Memory B cell (primary cell): ENCODE data around the gene HEXB.
A peak's percentile ranks its signal among the peaks of the same experiment; 100 is the strongest.

Source experiments
- ATAC-seq: fragments of 150-1000 bp; cut with Tn5 transposase; 2 replicates; pipeline ENCODE4 v1.10.0; 2021; ENCODE audit warnings: low read depth, mild to moderate bottlenecking, moderate library complexity
- DNase-seq, 2 donors: peaks; one replicate each; pipeline ENCODE4 v3.0.0; 2022; ENCODE audit warnings: low spot score in 2 of 2
- H3K27ac Mint-ChIP-seq: one replicate; pipeline ENCODE4 v1.8.0; 2022; ENCODE audit warnings: mild to moderate bottlenecking, moderate library complexity, mixed read lengths
- H3K27me3 Mint-ChIP-seq: one replicate; pipeline ENCODE4 v1.8.0; 2022; ENCODE audit warnings: mixed read lengths
- H3K36me3 Mint-ChIP-seq: one replicate; pipeline ENCODE4 v1.8.0; 2022; ENCODE audit warnings: mild to moderate bottlenecking, mixed read lengths
- H3K4me1 Mint-ChIP-seq: one replicate; pipeline ENCODE4 v1.8.0; 2022; ENCODE audit warnings: mixed read lengths
- H3K4me3 Mint-ChIP-seq: one replicate; pipeline ENCODE4 v1.8.0; 2022; ENCODE audit warnings: mild to moderate bottlenecking, moderate library complexity, mixed read lengths
- H3K9me3 Mint-ChIP-seq: one replicate; pipeline ENCODE4 v1.8.0; 2022; ENCODE audit warnings: mixed read lengths

HEXB gene

DNA sequence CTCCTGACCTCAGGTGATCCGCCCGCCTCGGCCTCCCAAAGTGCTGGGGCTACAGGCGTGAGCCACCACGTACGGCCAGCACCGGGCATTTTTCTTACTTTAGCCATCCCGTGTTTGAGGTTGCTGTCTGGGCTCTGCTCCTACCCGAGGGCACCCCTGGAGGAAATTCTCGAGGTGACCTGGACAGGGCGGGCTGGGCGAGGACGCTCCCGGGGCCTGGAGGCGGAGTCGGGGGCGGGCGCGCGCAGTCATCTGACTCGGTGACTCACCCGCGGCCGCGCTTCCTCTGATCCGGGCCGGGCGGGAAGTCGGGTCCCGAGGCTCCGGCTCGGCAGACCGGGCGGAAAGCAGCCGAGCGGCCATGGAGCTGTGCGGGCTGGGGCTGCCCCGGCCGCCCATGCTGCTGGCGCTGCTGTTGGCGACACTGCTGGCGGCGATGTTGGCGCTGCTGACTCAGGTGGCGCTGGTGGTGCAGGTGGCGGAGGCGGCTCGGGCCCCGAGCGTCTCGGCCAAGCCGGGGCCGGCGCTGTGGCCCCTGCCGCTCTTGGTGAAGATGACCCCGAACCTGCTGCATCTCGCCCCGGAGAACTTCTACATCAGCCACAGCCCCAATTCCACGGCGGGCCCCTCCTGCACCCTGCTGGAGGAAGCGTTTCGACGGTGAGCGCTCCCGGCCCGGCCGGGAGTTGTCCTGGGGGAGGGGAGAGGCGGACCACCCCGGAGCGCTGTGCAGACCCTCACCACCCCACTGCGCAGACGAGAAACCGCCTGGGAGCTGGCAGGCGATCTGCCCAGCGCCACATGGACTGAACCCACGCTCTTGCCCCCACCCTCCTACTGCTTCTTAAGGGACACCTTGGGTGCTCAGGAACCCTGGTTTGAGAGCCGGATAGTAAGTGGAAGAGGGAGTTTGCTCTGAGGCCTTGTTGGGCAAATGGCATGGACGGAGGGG, at the start of gene HEXB:
TSS of gene HEXB (plus strand) at position 334 of the 952 bp plus-strand sequence. CDS start at position 362, 28 bp downstream.
- Mint-ChIP-seq H3K36me3 (peaks cover 7% of the 10 kb centered on the region), H3K27me3 (no peaks in the 10 kb centered on the region), H3K4me1 (peaks cover 21% of the 10 kb centered on the region), H3K4me3 (peak within 1 kb of the TSS; percentile 83), H3K9me3 (no peaks in the 10 kb centered on the region), H3K27ac (peak within 1 kb of the TSS; percentile 59)
- peak; percentile 71 for ATAC-seq
- peak; percentile 58 to 62 for DNase-seq

DNA sequence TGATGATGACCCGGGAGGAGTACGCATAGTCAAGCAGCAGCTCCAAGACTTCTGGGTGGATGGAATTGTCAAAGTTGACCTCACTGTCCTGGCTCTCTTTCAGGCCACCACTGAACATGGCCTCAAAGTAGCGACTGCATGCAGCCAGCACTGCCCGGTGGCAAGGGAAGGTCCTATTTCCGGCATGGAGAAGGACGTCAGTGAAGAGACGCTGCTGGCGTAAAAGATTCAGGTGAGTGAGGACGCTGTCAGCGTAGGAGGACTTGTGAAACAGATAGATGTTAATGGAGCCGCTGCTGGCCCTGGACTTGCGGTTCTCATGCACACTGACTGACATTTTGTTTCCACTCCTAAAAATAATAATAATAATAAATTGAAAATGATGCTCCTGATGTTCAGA, 48.9 kb upstream of the HEXB start:
- ATAC-seq, result no peak
- Mint-ChIP-seq H3K4me1 (peaks cover 32% of the 10 kb centered on the region), H3K4me3 (no peak overlapping the region), H3K27ac (no peak overlapping the region), H3K36me3 (peaks cover 6% of the 10 kb centered on the region), H3K27me3 (no peaks in the 10 kb centered on the region), H3K9me3 (no peaks in the 10 kb centered on the region)
- DNase-seq, result no peak

DNA sequence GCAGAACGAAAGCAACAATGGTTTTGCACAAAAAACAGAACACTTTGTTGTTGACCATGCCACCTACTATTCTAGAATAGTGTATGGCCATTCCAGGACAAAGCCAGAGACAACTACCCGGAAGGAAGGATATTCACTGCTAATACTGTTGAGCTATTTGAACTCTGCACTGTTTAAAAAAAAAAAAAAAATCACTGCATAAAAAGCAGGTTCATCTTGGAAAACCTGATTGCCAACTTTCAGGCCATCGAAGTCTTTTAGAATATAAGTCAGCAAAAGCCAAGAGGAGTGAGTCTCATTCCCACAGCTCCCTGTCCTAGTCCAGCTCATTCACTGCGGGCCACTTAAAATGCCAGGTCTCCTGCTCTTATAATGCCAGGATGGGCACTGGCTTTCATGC, 48.5 kb upstream of the HEXB start:
- no peaks in the 10 kb centered on the region for H3K27me3 Mint-ChIP-seq
- H3K27ac Mint-ChIP-seq, result no peak overlapping the region
- H3K36me3 Mint-ChIP-seq, result peaks cover 6% of the 10 kb centered on the region
- no peak for DNase-seq
- H3K4me3 Mint-ChIP-seq, result no peak overlapping the region
- peaks cover 32% of the 10 kb centered on the region for H3K4me1 Mint-ChIP-seq
- no peaks in the 10 kb centered on the region for H3K9me3 Mint-ChIP-seq
- no peak for ATAC-seq

DNA sequence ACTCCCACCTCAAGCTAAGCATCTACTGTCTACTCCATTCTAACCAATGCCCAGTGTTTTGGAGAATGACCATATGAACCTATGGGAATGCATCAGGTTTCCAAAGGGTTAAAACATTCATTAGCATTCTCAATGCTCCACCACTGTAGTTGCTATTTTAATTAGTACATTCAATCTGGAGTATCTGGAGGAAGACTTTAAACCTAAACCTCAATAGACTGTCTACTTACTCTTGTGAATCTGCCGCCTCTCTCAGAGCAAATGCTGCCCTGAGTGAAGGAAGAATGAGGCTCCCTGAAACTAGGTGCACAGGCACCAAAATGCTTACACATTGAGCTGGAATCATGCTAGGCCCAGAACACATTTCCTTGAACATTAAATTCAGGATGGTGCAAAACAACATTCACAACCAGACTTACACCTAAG, 46.5 kb upstream of the HEXB start:
- H3K36me3 Mint-ChIP-seq, result peaks cover 6% of the 10 kb centered on the region
- no peak for ATAC-seq
- H3K27me3 Mint-ChIP-seq, result no peaks in the 10 kb centered on the region
- no peaks in the 10 kb centered on the region for H3K9me3 Mint-ChIP-seq
- no peak for DNase-seq
- H3K4me1 Mint-ChIP-seq, result peaks cover 27% of the 10 kb centered on the region
- no peak overlapping the region for H3K27ac Mint-ChIP-seq
- H3K4me3 Mint-ChIP-seq, result peak overlapping the region; percentile 97

DNA sequence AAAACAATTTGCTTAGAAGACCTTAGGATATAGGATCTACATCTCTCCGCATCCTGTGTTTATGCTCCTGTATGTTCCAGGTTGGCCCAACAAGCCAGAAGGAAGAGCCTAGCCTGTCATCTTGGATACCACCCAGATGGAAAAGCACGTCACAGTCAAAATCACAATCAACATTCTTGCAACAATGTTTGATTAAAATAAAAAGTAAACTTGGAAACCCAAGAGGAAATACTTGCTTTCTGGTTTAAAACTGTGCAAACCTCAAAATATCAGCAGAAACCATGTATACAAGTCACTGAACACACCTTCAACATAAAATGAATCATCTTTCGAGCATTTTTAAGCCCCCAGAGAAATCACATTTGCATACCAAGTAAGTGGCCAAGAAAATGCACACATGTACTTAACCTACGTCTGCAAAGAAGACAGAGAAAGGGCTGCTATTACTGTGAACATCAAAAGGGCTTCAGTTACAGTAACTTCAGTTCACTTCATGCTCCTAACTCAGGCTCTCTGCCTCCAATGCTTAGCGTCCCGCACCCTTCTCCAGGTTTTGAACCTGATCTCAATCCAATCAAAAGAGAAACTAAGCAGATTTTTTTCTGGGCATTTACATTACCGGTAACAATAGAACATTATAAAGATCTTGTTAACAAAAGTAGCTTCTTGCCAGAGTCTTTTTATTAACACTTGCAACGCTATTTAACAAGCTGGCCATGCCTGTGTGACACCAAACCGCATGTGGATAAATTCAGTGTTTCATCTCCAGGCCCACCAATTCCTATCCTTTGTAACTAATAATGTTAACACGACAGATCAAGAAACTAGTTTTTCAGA, 45.8 kb upstream of the HEXB start:
- Mint-ChIP-seq H3K36me3 (peaks cover 6% of the 10 kb centered on the region), H3K27me3 (no peaks in the 10 kb centered on the region), H3K9me3 (no peaks in the 10 kb centered on the region), H3K27ac (peak overlapping the region; percentile 69), H3K4me3 (peak overlapping the region; percentile 97), H3K4me1 (peaks cover 27% of the 10 kb centered on the region)
- DNase-seq (no peak), ATAC-seq (peak; percentile 4)

DNA sequence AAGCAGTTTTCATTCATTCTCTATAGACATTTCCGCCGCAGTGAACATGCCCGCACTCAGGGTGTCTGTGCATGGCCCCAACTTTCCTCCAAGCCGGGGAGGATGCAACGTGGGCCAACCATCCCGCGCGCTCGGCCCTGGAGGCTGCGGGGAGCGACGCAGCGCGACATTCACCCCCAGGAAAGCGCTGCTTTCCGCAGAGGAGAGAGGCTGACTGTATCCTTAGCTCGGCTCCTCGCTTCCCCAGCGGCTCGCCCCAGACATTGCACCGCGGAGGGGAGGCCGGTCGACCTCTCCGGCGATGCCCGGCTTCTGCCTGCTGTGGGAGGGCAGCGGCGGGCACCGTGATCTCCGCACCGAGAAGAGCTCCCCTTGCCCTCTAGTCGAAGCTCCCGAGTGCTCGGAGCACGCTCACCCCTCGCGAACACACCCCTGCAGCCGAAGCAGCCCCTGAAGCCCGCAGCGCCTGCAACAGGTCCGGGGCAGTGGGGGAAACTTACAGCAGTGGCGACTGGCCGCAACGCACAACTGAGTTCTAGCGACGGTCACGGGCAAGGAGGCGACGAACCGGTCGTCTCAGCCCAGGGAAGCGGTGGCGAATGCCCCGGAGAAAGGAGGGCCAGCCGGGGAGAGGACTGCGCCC, 45.1 kb upstream of the HEXB start:
- Mint-ChIP-seq H3K9me3 (no peaks in the 10 kb centered on the region), H3K4me3 (peak overlapping the region; percentile 97), H3K36me3 (peaks cover 6% of the 10 kb centered on the region), H3K4me1 (peaks cover 27% of the 10 kb centered on the region), H3K27ac (peak overlapping the region; percentile 69), H3K27me3 (no peaks in the 10 kb centered on the region)
- ATAC-seq, result peak; percentile 37
- peak; percentile 26 to 49 for DNase-seq

DNA sequence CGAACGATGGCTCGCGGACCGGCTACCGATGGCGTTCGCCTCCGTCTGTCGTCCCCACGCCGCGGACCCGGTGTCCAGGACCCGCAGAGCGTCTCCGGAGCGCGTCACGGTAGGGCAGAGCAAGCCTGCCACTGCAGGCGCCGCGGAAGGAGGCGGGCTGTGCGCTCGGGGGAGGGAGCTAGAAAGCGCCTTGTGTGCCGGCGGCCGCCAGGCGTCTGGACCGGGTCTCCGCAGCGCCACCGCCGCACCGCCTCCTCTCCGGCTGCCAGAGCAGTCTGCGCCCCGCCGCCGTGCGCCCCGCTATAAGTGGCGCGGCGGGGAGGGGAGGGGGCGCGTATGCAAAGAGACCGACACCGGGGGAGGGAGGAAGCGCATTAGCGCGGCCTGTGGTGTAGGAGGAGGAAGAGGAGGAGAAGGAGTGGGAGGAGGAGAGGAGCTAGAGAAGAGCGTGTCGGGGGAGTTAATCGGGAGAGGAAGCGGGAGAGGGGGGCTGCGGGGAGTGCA, 44.5 kb upstream of the HEXB start, which contains the start of gene ENC1:
TSS of gene ENC1 (minus strand) at position 279 of the 504 bp plus-strand sequence. CDS start 4,243 bp downstream, outside the sequence.
- peak within 1 kb of the TSS; percentile 97 for H3K4me3 Mint-ChIP-seq
- H3K4me1 Mint-ChIP-seq, result peaks cover 27% of the 10 kb centered on the region
- no peaks in the 10 kb centered on the region for H3K9me3 Mint-ChIP-seq
- DNase-seq (peak; percentile 77 to 79), ATAC-seq (peak; percentile 83)
- peaks cover 6% of the 10 kb centered on the region for H3K36me3 Mint-ChIP-seq
- H3K27ac Mint-ChIP-seq, result peak within 1 kb of the TSS; percentile 69
- H3K27me3 Mint-ChIP-seq, result no peaks in the 10 kb centered on the region

DNA sequence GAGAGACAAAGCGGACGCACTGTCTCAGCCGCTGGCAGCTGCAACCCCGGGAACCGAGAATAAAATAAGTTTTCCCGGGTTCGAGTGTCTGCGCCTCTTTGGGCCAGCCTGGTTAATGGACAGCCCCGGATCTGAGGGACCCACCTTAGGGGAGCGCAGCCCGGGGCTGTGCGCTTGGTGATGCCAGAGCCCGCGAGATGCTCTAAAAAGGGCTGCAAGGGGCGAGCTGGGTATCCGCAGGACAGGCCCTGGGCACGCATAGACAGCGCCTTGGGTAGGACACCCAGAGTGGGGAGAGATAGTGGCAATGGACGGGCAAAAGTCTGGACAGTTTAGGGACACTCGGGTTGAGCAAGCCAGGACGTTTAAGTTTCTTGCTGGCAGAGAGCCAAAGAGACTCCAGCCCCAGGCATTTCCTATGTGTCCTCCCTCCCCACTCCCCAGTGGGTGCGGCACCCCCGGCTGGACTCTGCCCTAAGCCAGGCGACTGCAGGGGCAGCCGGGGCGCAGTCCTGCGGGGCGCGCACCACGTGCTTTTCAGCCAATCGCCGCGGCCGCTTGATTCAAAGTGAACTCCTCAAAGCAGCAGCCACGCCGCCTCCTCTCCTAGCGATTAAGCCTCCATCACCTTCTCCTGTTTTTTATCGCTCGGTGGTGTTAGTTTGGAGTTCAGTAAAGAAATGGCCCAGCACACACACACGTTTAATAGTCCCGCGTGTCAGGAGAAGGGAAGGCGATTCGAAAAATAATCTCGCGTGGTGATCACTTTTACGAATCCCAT, 43.9 kb upstream of the HEXB start:
- H3K9me3 Mint-ChIP-seq, result no peaks in the 10 kb centered on the region
- ATAC-seq (peak; percentile 18), DNase-seq (peak in 1 of 2 donors; percentile 55)
- no peaks in the 10 kb centered on the region for H3K27me3 Mint-ChIP-seq
- peaks cover 27% of the 10 kb centered on the region for H3K4me1 Mint-ChIP-seq
- H3K36me3 Mint-ChIP-seq, result no peaks in the 10 kb centered on the region
- peak overlapping the region; percentile 97 for H3K4me3 Mint-ChIP-seq
- H3K27ac Mint-ChIP-seq, result no peak overlapping the region

DNA sequence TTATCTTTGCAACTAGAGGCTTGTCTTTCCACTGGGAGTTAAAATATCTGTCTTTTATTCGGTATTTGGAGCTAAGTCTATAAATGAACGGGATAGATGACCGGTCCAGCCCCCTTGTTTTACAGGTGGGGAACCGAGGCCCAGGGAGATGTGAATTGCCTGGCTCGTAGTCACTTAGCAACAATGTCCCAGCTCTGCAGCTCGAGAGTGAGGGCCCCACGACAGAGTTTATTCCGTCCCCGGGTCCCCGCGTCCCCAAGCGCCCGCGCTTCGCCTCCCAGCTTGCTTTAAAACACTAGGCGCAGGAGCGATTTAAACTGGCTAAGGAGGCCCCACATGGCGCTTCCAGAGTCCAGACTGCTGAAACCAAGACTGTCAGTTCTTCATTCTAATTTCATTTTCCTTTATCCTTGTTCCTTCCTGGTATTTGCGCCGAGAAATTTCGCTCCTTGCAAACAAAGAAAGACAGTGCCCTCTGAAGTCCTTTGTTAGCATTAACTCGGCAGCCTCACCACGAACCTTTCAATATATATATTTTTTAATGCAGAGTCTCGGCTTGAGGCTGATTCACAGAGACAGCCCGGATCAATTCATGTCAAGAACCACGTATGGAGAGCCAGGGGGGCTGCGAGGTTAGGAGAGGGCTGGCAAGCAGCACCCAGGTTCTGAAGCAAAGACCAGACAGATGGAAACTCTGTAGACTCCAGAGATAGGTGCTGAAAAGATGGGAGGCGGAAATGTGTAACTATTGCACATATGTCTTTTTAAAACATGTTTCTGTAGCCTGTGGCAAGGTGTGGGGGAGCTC, 43.1 kb upstream of the HEXB start:
- DNase-seq (peak; percentile 14 to 40), ATAC-seq (peak; percentile 26)
- H3K27me3 Mint-ChIP-seq, result no peaks in the 10 kb centered on the region
- peaks cover 27% of the 10 kb centered on the region for H3K4me1 Mint-ChIP-seq
- no peak overlapping the region for H3K27ac Mint-ChIP-seq
- H3K4me3 Mint-ChIP-seq, result peak overlapping the region; percentile 97
- no peaks in the 10 kb centered on the region for H3K36me3 Mint-ChIP-seq
- no peaks in the 10 kb centered on the region for H3K9me3 Mint-ChIP-seq

DNA sequence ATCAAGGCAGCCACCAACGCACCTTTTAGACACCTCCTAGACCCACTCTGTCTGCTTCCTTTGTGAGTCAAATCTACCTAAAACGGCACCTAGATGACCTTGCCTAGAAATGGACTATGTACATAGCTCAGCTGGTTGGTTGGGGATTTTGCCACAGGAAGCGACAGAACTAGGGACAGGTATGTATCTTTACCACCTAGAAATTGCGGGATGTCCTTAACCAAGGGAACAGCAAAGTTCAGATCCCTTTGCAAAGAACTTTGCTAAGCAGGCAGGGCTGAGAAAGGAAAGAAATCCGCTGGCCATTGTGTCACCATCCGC, 42.5 kb upstream of the HEXB start:
- no peak for ATAC-seq
- no peak for DNase-seq
- Mint-ChIP-seq H3K27me3 (no peaks in the 10 kb centered on the region), H3K4me3 (no peak overlapping the region), H3K27ac (no peak overlapping the region), H3K36me3 (no peaks in the 10 kb centered on the region), H3K4me1 (peaks cover 27% of the 10 kb centered on the region), H3K9me3 (no peaks in the 10 kb centered on the region)

DNA sequence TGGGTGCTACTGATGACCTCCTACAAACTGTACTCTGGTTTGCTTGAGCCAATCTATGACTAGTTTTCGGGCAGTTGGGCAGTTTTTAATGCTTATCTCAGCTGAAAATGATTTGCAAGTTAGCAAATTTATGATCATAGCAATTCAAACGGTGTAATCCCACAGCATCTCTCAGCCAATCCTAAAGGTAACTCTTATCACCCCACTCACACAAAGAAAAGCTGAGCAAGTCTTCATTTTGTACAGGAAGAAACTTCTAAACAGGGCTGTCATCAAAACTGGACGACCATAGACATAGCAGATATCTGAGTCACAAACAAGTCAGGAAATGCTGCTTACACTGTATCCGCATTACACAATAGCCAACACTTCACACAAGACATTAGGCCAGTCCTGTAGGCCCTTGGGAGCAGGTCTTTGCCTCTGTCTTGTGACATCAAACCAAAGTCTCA, 41.9 kb upstream of the HEXB start:
- Mint-ChIP-seq H3K27ac (no peak overlapping the region), H3K4me1 (peaks cover 26% of the 10 kb centered on the region), H3K4me3 (no peak overlapping the region), H3K36me3 (no peaks in the 10 kb centered on the region), H3K9me3 (no peaks in the 10 kb centered on the region), H3K27me3 (no peaks in the 10 kb centered on the region)
- no peak for DNase-seq
- no peak for ATAC-seq

DNA sequence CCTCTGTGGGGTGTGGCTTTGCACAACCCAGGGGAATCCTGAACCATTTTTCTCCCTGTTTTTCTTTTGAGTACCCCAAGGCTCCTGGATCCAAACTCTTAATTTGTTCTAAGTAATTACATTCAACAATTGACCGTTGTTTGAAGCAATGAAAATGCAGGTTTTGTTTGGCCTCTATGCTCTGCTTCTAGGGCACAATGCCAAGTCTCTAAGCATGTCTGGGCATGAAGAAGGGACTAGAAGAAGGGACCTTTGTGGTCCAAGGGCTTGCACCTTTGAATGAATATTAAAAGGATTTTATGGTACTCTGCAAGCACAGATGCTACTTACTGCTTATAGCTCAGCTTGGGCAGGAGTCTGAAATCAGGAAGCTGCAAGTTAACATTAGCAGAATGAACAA, 37.9 kb upstream of the HEXB start:
- H3K4me3 Mint-ChIP-seq, result no peak overlapping the region
- H3K27ac Mint-ChIP-seq, result no peak overlapping the region
- no peaks in the 10 kb centered on the region for H3K36me3 Mint-ChIP-seq
- peaks cover 1% of the 10 kb centered on the region for H3K4me1 Mint-ChIP-seq
- H3K9me3 Mint-ChIP-seq, result no peaks in the 10 kb centered on the region
- ATAC-seq (no peak), DNase-seq (no peak)
- peaks cover 6% of the 10 kb centered on the region for H3K27me3 Mint-ChIP-seq
